Measurements from ENCODE around the gene TRABD2B.

TRABD2B gene

DNA sequence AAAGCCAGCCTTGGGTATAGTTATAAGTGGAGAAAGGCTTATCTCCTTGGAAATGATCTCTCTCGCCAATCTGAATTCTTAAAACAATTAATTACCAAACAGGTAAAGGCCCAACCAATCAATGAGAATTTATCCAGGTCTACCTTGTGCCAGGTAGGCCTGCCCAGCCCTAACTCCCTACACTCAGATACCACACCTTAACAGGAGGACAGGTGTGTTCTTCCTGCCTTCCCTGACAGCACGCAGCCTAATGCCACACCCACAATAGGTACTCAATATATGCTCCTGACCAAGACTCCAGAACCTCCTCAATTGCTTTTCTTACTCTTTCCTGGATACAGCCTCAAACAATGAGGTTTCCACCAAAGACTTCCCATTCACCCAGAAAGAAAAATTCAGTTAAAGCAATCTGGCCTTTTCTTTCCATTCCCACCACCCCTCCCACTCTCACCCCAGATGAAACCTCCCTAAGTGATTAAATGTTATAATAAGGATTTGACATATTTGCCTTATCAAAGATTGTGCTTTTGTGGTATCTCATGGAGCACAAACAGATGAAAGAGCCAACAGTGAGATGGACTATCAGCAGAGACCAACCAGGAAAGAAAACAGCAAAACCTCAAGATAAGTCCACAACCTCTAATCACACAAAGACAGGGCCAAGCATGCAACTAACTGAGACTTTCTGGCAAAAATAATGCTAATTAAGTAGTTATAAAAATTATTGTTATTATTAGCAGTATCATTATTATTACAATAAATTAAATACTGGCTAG is 25.6 kb downstream of the TRABD2B start:
- TF ChIP-seq SIN3A (IDR thresholded peaks at IDR 0.05; ENCODE audit: borderline replicate concordance, insufficient read depth, low read length) (no peak), POLR2AphosphoS5 (IDR thresholded peaks at IDR 0.05; ENCODE audit: low read depth, low read length) (no peak), TAF1 (IDR thresholded peaks at IDR 0.05; ENCODE audit: borderline replicate concordance, insufficient read depth, low read length) (no peak), FOXP2 (optimal IDR thresholded peaks at IDR 0.05; ENCODE audit: borderline replicate concordance, extremely low read depth, extremely low read length, insufficient read depth) (no peak)
- TF ChIP-seq, protein P1, sequence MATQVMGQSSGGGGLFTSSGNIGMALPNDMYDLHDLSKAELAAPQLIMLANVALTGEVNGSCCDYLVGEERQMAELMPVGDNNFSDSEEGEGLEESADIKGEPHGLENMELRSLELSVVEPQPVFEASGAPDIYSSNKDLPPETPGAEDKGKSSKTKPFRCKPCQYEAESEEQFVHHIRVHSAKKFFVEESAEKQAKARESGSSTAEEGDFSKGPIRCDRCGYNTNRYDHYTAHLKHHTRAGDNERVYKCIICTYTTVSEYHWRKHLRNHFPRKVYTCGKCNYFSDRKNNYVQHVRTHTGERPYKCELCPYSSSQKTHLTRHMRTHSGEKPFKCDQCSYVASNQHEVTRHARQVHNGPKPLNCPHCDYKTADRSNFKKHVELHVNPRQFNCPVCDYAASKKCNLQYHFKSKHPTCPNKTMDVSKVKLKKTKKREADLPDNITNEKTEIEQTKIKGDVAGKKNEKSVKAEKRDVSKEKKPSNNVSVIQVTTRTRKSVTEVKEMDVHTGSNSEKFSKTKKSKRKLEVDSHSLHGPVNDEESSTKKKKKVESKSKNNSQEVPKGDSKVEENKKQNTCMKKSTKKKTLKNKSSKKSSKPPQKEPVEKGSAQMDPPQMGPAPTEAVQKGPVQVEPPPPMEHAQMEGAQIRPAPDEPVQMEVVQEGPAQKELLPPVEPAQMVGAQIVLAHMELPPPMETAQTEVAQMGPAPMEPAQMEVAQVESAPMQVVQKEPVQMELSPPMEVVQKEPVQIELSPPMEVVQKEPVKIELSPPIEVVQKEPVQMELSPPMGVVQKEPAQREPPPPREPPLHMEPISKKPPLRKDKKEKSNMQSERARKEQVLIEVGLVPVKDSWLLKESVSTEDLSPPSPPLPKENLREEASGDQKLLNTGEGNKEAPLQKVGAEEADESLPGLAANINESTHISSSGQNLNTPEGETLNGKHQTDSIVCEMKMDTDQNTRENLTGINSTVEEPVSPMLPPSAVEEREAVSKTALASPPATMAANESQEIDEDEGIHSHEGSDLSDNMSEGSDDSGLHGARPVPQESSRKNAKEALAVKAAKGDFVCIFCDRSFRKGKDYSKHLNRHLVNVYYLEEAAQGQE (IDR thresholded peaks at IDR 0.05; ENCODE audit: insufficient read depth in 1 of 2, low read depth in 2 of 2, low read length in 2 of 2), result no peak

DNA sequence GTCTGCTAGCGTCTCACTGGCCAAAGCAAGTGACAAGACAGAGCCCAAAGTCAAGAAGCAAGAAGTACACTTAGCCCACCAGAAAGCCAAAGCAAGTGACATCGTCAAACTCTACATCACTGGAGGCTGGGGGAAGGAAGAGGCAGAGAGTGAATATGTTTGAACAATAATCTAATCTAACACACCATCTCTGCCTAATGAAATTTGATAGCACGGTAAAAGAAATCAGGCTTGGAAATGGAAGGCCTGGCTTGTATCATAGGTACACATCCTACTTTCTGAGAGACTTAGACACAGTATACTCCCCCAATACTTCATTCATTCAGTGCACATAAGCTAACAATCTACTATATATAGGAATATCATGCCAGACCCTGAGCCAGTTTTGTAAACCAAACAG is 26.3 kb downstream of the TRABD2B start:
- no peak for TF ChIP-seq POLR2AphosphoS5 (IDR thresholded peaks at IDR 0.05; ENCODE audit: low read depth, low read length)
- TF ChIP-seq, protein P1 (IDR thresholded peaks at IDR 0.05; ENCODE audit: insufficient read depth in 1 of 2, low read depth in 2 of 2, low read length in 2 of 2), result no peak
- TF ChIP-seq TAF1 (IDR thresholded peaks at IDR 0.05; ENCODE audit: borderline replicate concordance, insufficient read depth, low read length), result no peak
- no peak for TF ChIP-seq FOXP2 (optimal IDR thresholded peaks at IDR 0.05; ENCODE audit: borderline replicate concordance, extremely low read depth, extremely low read length, insufficient read depth)
- TF ChIP-seq SIN3A (IDR thresholded peaks at IDR 0.05; ENCODE audit: borderline replicate concordance, insufficient read depth, low read length), result no peak

DNA sequence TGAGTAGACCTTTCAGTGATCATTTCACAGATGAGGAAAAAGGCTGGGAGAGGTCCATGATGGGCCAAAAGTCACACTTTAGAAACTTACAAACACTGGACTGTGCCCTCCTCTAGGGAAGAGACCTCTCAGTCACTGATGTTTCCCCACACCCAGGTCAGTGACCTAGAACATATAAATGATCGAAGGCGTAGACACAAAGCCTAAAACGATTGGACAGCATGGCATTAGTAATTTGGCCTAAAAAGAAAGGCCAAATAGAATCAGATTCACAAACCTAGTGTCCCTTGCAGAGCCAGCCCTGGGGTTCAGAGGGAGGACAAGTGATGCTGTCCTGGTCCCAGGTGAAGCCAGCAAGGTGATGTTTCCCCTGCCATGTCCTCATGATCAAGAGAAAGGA is 27.7 kb downstream of the TRABD2B start:
- TF ChIP-seq POLR2AphosphoS5 (IDR thresholded peaks at IDR 0.05; ENCODE audit: low read depth, low read length), result no peak
- TF ChIP-seq SIN3A (IDR thresholded peaks at IDR 0.05; ENCODE audit: borderline replicate concordance, insufficient read depth, low read length), result no peak
- TF ChIP-seq FOXP2 (optimal IDR thresholded peaks at IDR 0.05; ENCODE audit: borderline replicate concordance, extremely low read depth, extremely low read length, insufficient read depth), result no peak
- no peak for TF ChIP-seq TAF1 (IDR thresholded peaks at IDR 0.05; ENCODE audit: borderline replicate concordance, insufficient read depth, low read length)
- TF ChIP-seq, protein P1 (IDR thresholded peaks at IDR 0.05; ENCODE audit: insufficient read depth in 1 of 2, low read depth in 2 of 2, low read length in 2 of 2), result no peak

DNA sequence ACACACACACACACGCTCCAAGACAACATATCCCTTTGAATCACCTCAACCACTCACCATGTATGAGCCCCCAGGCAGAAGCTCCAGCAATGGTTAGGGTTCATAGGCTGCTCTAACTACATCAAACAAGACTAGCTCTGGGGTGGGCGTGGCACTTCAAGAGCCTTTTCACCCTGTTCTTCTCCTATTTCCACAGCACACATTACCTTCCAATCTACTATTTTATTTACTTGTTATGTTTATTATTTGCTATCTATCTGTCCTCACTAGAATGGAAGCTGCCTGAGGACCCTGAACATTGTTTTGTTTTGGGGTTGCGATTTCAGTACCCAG is 28.7 kb downstream of the TRABD2B start:
- TF ChIP-seq POLR2AphosphoS5 (IDR thresholded peaks at IDR 0.05; ENCODE audit: low read depth, low read length), result no peak
- no peak for TF ChIP-seq FOXP2 (optimal IDR thresholded peaks at IDR 0.05; ENCODE audit: borderline replicate concordance, extremely low read depth, extremely low read length, insufficient read depth)
- no peak for TF ChIP-seq TAF1 (IDR thresholded peaks at IDR 0.05; ENCODE audit: borderline replicate concordance, insufficient read depth, low read length)
- TF ChIP-seq, protein P1 (IDR thresholded peaks at IDR 0.05; ENCODE audit: insufficient read depth in 1 of 2, low read depth in 2 of 2, low read length in 2 of 2), result no peak
- TF ChIP-seq SIN3A (IDR thresholded peaks at IDR 0.05; ENCODE audit: borderline replicate concordance, insufficient read depth, low read length), result no peak

Measured in PFSK-1 (cell line).